Caco-2 (cell line): ENCODE data around the gene MCRS1. TPM values are rescaled to one million over a fixed set of nuclear protein-coding genes. Genes with fewer than 3 reads are reported as not detected.

Experiments used
- BruUV-seq: library from RNA; stranded (reverse); fragments of 400-500 nt; replicated peaks from 2 replicates; lab custom pipeline; 2021; lab: Mats Ljungman, UMichigan
- CTCF ChIA-PET: fragments of 300-600 bp; sonication (Branson Sonifier 250); formaldehyde crosslinking; loops from one replicate; lab custom pipeline; 2022; ENCODE audit warnings: antibody characterized with exemption; lab: Charles Lee
- POLR2A ChIA-PET: fragments of 300-600 bp; sonication (Branson Sonifier 250); formaldehyde crosslinking; loops from one replicate; lab custom pipeline; 2022; ENCODE audit warnings: antibody characterized with exemption; lab: Charles Lee
- DNase-seq, 2 experiments: peaks; one replicate each; pipeline versions ENCODE4 v3.0.0 to v3.0.0-alpha.2; 2020 to 2022
- H3K27me3 ChIP-seq: replicated peaks from 2 replicates; pipeline ENCODE4 v1.6.0; 2011; ENCODE audit warnings: low read length; ENCODE audit not compliant: control insufficient read depth, insufficient read depth
- H3K36me3 ChIP-seq: 2 replicates; pipeline ENCODE4 v1.5.1; 2011; ENCODE audit warnings: low read length; ENCODE audit not compliant: control insufficient read depth, insufficient read depth
- H3K4me1 ChIP-seq: fragments of 250-450 bp; sonication (Bioruptor Pico); 2 replicates; pipeline ENCODE4 v1.5.1; 2020; ENCODE audit warnings: mild to moderate bottlenecking
- H3K4me3 ChIP-seq: 2 replicates; pipeline ENCODE4 v1.5.1; 2011; ENCODE audit warnings: low read depth, mild to moderate bottlenecking, control low read depth, low read length
- H3K9me3 ChIP-seq: fragments of 250-450 bp; sonication (Bioruptor Pico); 2 replicates; pipeline ENCODE4 v1.5.1; 2020; ENCODE audit warnings: mild to moderate bottlenecking, moderate library complexity
- H3K27ac Mint-ChIP-seq: one replicate; pipeline ENCODE4 v1.8.0; 2022; ENCODE audit warnings: mixed read lengths; ENCODE audit not compliant: unreplicated experiment
- H3K27me3 Mint-ChIP-seq: one replicate; pipeline ENCODE4 v1.8.0; 2022; ENCODE audit warnings: mixed read lengths; ENCODE audit not compliant: insufficient read depth, unreplicated experiment
- H3K36me3 Mint-ChIP-seq: one replicate; pipeline ENCODE4 v1.8.0; 2022; ENCODE audit warnings: mild to moderate bottlenecking, mixed read lengths; ENCODE audit not compliant: insufficient read depth, unreplicated experiment
- H3K4me1 Mint-ChIP-seq: one replicate; pipeline ENCODE4 v1.8.0; 2022; ENCODE audit warnings: low read depth, mixed read lengths; ENCODE audit not compliant: unreplicated experiment
- H3K4me3 Mint-ChIP-seq: one replicate; pipeline ENCODE4 v1.8.0; 2022; ENCODE audit warnings: mild to moderate bottlenecking, moderate library complexity, mixed read lengths; ENCODE audit not compliant: unreplicated experiment
- H3K9me3 Mint-ChIP-seq: one replicate; pipeline ENCODE4 v1.8.0; 2022; ENCODE audit warnings: mixed read lengths; ENCODE audit not compliant: unreplicated experiment
- intact Hi-C: fragments of 100-400 bp; cut with micrococcal nuclease; formaldehyde crosslinking; loops from one replicate; pipeline ENCODE4 v1.10.0; 2022; ENCODE audit not compliant: unreplicated experiment
- total RNA-seq: library from RNA; stranded (reverse); gene quantifications from 2 replicates; pipeline ENCODE4 v1.2.3, GENCODE V29; 2022
- TF ChIP-seq, protein P1 (sequence below), 2 experiments: fragments of 200-600 bp in 1 of 2; IDR thresholded peaks; 1 replicate in 1 of 2; 2 replicates in 1 of 2; pipeline versions ENCODE4 v1.5.1 to v1.8.0; 2011 to 2022; ENCODE audit warnings: antibody characterized with exemption in 1 of 2, control low read depth in 1 of 2, inconsistent platforms in 1 of 2, low read depth in 1 of 2, low read length in 1 of 2, mild to moderate bottlenecking in 1 of 2, moderate library complexity in 1 of 2; ENCODE audit not compliant: insufficient read depth in 1 of 2, severe bottlenecking in 1 of 2, unreplicated experiment in 1 of 2

The MCRS1 gene
- total RNA-seq, 1 experiment from 2014 or later = 122 TPM

DNA sequence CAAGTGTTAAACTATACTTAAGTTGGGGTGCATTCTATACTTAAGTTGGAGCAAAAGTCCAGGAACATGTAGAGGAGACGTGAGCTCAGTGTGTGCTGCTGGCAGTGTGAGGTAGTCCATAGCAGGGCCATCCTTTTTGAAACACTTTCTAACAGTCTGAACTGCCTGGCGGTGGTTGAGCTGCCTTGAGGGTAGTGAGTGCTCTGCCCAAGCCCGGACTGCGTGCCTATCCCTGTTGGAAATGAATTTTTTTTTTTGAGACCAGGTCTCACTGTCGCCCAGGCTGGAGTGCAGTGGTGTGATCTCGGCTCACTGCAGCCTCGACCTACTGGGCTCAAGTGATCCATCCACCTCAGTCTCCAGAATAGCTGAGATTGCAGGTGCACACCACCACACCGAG, 15.0 kb downstream of the MCRS1 start:
- ChIA-PET POLR2A (no interaction called here), CTCF (interaction anchor here (0.7 to 3.2 kb wide), 14 partner anchors 8 to 221 kb away, joined by 3 to 46 read pairs (median 4); partner anchors contain the start of genes PRPF40B and TMBIM6)
- Mint-ChIP-seq H3K27me3 (no peaks in the 10 kb centered on the region), H3K4me3 (no peak overlapping the region), H3K9me3 (no peaks in the 10 kb centered on the region), H3K27ac (no peak overlapping the region), H3K36me3 (peaks cover 8% of the 10 kb centered on the region), H3K4me1 (no peaks in the 10 kb centered on the region)
- intact Hi-C loops = loop anchor here (1.0 to 2.0 kb wide), 3 partner anchors 27 to 194 kb away; partner anchors contain the start of gene PRPF40B
- TF ChIP-seq, protein P1, sequence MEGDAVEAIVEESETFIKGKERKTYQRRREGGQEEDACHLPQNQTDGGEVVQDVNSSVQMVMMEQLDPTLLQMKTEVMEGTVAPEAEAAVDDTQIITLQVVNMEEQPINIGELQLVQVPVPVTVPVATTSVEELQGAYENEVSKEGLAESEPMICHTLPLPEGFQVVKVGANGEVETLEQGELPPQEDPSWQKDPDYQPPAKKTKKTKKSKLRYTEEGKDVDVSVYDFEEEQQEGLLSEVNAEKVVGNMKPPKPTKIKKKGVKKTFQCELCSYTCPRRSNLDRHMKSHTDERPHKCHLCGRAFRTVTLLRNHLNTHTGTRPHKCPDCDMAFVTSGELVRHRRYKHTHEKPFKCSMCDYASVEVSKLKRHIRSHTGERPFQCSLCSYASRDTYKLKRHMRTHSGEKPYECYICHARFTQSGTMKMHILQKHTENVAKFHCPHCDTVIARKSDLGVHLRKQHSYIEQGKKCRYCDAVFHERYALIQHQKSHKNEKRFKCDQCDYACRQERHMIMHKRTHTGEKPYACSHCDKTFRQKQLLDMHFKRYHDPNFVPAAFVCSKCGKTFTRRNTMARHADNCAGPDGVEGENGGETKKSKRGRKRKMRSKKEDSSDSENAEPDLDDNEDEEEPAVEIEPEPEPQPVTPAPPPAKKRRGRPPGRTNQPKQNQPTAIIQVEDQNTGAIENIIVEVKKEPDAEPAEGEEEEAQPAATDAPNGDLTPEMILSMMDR (IDR thresholded peaks at IDR 0.05; ENCODE audit: insufficient read depth in 1 of 2, low read depth in 1 of 2, low read length in 1 of 2, severe bottlenecking in 1 of 2, unreplicated experiment in 1 of 2) = no peak
- no peak for DNase-seq
- no peaks in the 10 kb centered on the region for H3K9me3 ChIP-seq
- no TSS peak for BruUV-seq
- no peaks in the 10 kb centered on the region for H3K36me3 ChIP-seq
- no peaks in the 10 kb centered on the region for H3K27me3 ChIP-seq
- no peak overlapping the region for H3K4me3 ChIP-seq
- H3K4me1 ChIP-seq = no peaks in the 10 kb centered on the region

DNA sequence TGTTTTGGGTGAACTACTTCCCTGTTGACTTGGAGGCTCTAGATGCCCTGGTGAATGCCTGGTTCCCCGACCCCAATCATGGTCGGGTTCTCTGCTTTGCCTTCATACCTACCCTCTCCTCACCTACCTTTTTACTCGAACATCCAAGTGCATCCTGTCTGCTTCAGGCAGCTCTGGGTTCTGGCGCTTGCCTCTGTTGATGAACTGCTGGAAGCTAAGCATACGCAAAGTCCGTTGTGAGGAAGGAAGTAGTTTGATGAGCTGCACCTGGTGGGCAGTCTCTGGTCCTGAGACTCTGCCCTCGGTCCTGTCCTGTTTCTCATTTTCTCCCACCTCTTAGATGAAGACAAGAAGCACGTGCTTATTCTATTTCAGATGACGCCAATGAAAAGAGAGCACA, 15.5 kb downstream of the MCRS1 start:
- H3K27me3 ChIP-seq = no peaks in the 10 kb centered on the region
- ChIA-PET CTCF (interaction anchor here (0.9 to 3.2 kb wide), 7 partner anchors 20 to 221 kb away, joined by 3 to 46 read pairs (median 11); partner anchors contain the start of genes PRPF40B and TMBIM6), POLR2A (no interaction called here)
- H3K4me1 ChIP-seq = 0 out of 2 replicates have a peak, but pooled peaks cover under 1% of the 10 kb centered on the region
- TF ChIP-seq, protein P1 (IDR thresholded peaks at IDR 0.05; ENCODE audit: insufficient read depth in 1 of 2, low read depth in 1 of 2, low read length in 1 of 2, severe bottlenecking in 1 of 2, unreplicated experiment in 1 of 2) = no peak
- BruUV-seq = no TSS peak
- Mint-ChIP-seq H3K4me3 (no peak overlapping the region), H3K27ac (no peak overlapping the region), H3K9me3 (no peaks in the 10 kb centered on the region), H3K36me3 (peaks cover 8% of the 10 kb centered on the region), H3K4me1 (no peaks in the 10 kb centered on the region), H3K27me3 (no peaks in the 10 kb centered on the region)
- intact Hi-C loops = loop anchor here (2.0 kb wide), 1 partner anchor 194 kb away; no protein-coding TSS in a partner anchor
- no peak overlapping the region for H3K4me3 ChIP-seq
- no peaks in the 10 kb centered on the region for H3K9me3 ChIP-seq
- no peak for DNase-seq
- no peaks in the 10 kb centered on the region for H3K36me3 ChIP-seq

DNA sequence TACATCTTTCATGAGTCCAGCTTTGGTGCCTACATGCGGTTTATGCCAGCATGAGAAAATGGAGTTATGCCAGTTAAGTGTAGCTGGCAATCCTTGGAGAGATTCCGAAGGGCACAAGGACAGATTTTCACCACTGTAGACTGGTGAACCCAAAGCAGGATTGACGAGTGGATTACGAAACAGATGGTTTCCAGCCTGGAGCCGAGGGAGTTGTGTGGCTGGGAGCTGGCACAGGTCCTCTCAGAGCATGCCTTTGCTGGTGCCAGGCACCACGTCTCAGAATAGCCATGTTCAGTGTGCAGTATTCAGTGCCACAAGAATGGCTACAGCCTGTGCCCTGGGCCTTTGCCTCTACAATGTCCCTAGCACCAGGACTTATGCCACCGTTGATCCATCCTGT, 15.9 kb downstream of the MCRS1 start:
- 0 out of 2 replicates have a peak, but pooled peaks cover 3% of the 10 kb centered on the region for H3K4me1 ChIP-seq
- CTCF ChIA-PET = interaction anchor here (1.3 to 3.2 kb wide), 3 partner anchors 28 to 189 kb away, joined by 5 to 46 read pairs (median 11); partner anchors contain the start of genes PRPF40B and TMBIM6
- no peak for DNase-seq
- POLR2A ChIA-PET = no interaction called here
- H3K27me3 Mint-ChIP-seq = no peaks in the 10 kb centered on the region
- no peaks in the 10 kb centered on the region; the same call in 1 of the 2 replicates for H3K9me3 ChIP-seq
- H3K27ac Mint-ChIP-seq = no peak overlapping the region
- H3K4me1 Mint-ChIP-seq = no peaks in the 10 kb centered on the region
- no peak overlapping the region for H3K4me3 ChIP-seq
- intact Hi-C loops = loop anchor here (2.0 kb wide), 1 partner anchor 193 kb away; no protein-coding TSS in a partner anchor
- no peaks in the 10 kb centered on the region for H3K9me3 Mint-ChIP-seq
- H3K36me3 ChIP-seq = no peaks in the 10 kb centered on the region
- TF ChIP-seq, protein P1 (IDR thresholded peaks at IDR 0.05; ENCODE audit: insufficient read depth in 1 of 2, low read depth in 1 of 2, low read length in 1 of 2, severe bottlenecking in 1 of 2, unreplicated experiment in 1 of 2) = no peak
- H3K36me3 Mint-ChIP-seq = peaks cover 8% of the 10 kb centered on the region
- no peak overlapping the region for H3K4me3 Mint-ChIP-seq
- no TSS peak for BruUV-seq
- no peaks in the 10 kb centered on the region for H3K27me3 ChIP-seq
